Measurements from ENCODE around the gene ABL1.

Gene ABL1

DNA sequence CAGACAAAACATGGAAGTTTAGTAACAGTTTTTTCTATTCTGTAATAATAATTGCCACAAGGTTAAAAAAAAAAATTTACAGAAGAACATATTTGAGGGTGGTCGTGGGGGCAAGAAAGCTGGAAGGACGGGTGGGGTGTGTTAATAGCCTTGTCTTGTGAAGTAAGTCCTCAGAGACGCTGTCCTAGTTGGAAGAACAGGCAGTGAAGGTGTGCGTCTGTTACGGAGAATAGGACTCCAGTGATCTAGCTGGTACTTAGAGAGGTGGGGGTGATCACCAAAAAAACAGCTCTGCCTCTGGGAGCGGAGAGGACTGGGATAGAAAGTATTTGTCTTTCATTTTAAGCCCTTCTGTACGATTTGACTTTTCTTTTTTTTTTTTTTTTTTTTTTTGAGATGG lies 17.7 kb downstream of the ABL1 start:
- no peak for FAIRE-seq

DNA sequence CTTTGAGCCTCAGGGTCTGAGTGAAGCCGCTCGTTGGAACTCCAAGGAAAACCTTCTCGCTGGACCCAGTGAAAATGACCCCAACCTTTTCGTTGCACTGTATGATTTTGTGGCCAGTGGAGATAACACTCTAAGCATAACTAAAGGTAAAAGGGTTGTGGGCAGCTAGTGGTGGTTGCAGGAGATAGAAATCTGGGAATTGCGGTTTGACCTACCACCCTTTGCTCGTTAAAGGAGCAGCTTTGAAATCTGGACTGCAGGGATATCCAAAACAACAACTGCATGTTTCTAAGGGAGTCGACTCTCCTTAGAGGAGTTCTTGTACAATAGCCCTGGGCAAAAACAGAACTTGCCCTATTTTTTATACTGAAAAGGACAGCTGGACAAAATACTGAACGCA lies 19.0 kb downstream of the ABL1 start:
- FAIRE-seq: no peak

DNA sequence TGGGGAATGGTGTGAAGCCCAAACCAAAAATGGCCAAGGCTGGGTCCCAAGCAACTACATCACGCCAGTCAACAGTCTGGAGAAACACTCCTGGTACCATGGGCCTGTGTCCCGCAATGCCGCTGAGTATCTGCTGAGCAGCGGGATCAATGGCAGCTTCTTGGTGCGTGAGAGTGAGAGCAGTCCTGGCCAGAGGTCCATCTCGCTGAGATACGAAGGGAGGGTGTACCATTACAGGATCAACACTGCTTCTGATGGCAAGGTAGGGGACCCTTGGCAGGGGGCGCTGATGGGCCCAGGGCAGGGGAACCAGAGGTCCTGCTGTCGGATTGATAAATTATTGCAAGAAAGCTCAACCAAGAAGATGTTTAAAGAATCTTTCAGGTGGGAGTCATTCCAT lies 19.8 kb downstream of the ABL1 start:
- no peak for FAIRE-seq

DNA sequence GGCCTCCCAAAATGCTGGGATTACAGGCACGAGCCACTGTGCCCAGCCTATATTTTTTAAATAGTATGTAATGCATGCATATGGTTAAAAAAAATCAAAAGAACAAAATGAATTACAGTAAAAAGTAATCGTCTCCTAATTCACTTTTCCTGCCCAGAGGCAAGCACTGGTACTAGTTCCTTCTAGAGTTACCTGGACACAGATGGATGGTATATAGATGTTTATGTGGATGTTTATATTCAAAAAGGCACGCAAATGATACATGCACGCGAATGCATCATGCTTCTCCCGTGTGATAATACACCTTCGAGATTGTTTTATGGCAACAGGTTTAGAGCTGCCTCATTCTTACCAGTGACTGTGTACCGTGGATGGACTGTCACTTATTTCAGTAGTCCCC lies 21.4 kb downstream of the ABL1 start:
- no peak for FAIRE-seq

DNA sequence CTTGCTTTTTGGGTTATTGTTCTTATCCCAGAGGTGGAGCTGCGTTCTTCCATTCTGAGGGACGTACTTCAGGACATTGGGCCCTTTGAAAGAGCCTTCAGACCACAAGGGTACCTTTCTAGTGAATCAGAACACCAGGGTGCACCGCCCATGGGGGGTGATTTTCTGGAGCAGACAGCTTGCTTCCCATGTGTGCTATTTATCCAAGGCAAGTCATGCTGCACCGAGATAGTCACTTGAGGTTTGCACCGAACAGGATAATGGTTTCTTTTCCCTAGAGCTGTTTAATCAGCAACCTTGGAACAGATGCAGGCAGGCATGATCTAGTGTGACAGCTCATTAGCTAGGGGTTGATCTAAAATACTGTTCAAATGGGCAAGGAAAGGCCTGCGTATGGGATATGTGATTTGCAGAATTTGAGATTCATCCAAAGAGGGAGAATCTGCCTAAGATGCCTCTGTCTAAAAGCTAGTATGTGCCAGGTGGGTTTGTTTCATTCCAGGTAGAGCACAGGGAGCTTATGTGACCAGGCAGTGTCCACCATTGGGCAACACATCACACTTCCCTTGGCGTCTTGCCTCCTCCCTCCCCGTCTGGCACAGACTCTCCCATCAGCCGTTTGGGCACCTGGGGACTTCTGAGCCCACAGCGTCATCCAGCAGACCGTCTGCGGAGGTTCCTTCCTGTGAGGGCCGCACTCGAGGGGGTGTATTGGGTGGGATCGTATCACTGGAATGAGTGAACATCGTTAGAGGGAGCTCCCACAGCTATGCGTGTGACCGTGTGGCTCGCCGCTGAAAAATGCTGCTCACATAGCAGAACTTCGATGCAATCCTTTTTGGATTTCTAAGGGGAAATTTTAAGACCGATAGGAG lies 23.0 kb downstream of the ABL1 start:
- no peak for FAIRE-seq

DNA sequence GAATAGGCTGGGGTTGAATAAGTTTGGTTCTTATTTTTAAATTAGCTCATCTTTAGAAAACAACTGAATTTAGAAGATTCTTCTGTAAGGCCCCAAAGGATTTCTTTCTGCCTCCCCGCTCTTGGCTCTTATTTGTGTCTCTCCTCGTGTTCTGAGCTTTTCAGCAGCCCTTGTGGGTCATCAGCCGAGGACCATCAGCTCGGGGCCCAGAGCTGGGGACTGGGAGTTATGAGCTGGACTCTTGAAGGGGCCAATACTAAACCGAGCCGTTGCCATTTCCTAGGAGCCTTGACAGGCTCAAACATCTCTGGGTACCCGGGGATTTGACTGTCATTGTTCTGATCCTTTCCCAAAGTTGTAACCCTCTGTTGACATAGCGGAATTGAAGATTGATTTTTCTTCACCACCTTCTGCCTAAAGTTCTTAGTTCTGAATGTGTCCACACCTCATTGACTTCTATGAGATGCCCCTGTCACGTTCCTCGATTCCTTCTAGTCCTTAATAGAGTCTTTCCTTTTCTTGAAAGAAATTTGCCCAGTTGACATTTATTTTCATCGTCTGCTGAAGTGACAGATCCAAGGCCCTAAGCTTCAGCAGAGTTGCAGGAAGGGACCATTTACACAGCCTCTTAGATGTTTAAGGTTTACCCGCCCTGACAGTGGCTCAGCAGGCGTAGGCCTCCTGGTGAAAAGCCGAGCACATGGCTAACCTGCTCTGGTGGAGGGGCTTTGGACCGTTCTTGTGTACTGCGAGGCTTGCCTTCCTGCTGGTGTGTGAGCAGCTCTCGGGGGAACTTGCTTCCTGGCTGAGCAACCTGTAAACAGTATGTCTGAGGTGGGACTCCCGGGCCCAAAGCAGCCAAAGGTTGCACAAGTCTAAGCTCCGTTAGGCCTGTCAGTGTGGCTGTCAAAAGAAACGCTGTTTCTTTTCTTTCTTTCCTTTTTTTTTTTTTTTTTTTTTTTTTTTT lies 24.0 kb downstream of the ABL1 start:
- no peak for FAIRE-seq

DNA sequence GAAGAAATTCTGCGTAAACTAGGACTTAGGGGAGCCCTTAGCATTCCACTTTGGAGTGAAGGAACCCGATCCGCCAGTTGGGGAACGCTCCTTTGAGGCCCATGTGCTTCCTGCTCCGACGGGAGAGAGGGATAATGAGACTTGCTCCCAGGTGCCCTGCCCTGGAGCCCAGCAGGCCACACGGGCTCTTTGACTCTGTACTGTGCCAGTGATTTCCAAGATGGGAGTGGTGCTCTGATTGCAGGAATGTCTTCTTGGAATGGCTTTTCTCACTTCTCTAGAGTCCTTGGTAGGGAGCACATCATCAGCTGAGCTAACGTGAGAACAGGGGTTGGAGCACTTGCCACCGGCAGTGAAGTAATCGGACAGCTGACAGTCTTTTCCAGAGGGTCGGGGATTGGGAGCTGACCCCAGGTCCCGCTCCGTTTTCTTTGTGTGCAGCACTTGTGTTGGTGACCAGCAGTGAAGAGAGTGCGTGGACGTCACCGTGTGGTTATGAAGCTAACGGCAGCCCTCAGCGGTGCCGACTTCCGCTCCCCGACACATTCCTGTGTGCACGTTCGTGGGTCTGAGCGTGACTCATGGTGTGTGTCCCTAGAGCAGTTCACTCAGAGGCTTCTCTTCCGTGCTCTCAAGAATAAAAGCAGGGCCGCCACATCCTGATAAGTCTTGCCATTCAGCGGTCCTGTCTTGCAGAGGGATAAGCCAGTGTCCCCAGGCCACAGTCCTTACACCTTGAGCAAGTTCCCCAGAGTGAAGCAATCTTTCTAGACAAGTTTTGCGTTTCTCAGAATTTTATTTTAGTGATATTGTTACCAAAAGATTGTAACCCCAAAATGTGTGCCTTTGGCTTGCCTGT lies 25.6 kb downstream of the ABL1 start:
- FAIRE-seq: no peak

DNA sequence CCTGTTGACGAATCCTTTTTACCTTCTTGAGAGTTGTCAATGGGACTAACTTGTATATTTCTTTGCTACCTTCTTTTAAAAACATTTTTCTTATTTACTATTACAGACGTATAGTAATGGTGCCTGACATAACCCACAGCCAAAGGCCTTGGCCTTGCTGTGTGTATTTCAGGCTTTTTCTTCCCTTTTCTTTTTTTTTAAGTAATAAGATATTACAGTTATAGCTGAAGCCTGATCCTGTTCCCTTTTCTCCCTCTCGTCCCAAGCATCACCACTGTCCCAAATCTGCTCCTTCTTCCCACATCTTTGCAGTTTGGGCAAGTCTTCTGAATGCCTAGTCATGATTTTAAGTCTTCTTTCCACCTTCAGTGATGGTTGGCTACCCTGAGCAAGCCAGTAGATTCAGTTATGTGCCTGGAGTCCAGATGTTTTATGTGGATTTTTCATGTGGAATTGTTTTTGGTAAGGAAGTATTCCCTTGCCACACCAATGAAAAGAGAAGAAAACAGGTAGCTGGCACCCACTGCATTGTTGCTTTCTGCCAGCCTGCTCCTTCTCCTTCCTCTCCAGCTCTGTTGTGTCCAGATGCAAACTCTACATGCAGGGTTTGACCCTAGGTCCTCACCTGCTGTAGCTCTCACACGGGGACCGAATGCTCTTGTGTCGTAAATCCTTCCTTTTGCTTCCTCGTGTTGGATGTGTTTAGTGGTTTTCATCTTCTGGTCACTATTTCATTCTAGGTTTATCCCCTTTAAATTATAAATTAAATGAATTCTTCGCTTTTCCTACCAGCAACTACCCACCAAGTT lies 26.5 kb downstream of the ABL1 start:
- FAIRE-seq: no peak

DNA sequence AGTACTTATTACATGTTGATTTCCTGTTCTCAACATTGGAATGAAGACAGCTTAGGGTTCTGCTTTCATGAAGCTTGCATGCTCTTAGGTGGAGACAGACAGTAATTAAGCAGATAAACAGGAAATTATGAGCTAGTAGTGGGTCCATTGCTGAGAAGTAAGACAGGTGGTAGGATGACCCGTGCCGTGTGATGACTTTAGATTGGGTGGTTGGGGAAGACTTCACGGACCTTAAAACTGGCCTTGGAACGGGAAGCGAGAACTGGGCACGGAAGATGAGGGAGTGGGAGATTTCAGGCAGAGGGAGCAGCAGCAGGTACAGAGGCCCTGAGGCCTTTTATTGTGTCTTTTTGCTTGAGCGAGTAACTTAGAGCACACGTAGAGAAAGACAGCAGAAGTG lies 27.2 kb downstream of the ABL1 start:
- no peak for FAIRE-seq

DNA sequence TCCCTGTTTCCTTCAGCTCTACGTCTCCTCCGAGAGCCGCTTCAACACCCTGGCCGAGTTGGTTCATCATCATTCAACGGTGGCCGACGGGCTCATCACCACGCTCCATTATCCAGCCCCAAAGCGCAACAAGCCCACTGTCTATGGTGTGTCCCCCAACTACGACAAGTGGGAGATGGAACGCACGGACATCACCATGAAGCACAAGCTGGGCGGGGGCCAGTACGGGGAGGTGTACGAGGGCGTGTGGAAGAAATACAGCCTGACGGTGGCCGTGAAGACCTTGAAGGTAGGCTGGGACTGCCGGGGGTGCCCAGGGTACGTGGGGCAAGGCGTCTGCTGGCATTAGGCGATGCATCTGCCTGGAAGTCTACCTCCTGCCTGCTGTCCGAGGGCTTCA lies 27.7 kb downstream of the ABL1 start:
- FAIRE-seq: no peak

DNA sequence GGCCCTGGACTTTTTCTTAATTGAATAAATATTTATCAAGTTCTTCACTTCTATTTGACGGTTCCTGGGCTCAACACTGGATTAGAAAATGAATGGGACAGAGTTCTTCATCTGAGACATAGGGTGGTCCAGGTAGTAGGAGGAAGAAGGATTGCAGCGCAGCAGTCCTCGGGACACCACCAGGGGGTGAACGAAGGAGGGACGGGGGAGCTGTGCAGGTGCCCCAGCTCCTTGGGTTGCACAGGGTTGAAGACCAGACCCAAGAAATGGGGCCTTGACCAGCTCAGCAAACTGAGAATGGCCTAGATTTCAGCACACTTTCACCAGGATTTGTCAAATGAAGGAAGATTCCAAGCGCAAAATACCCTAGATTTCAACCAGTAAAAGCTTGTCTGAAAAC lies 29.5 kb downstream of the ABL1 start:
- no peak for FAIRE-seq

DNA sequence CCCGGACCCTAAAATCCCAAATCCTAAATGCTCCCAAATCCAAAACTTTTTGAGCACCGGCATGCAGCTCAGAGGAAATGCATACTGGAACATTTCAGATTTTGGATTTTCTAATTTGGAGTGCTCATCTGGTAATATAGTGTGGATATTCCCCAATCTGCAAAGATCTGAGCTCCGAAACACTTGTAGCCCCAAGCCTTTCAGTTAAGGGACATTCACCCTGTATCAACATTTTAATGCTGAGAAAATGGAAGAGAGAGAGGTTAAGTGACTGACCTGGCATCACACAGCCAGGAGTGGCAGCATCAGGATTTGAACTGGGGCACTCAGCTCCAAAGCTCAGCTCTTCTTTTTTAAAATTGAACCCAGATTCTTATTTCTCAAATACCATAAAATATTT lies 30.9 kb downstream of the ABL1 start:
- FAIRE-seq: no peak

DNA sequence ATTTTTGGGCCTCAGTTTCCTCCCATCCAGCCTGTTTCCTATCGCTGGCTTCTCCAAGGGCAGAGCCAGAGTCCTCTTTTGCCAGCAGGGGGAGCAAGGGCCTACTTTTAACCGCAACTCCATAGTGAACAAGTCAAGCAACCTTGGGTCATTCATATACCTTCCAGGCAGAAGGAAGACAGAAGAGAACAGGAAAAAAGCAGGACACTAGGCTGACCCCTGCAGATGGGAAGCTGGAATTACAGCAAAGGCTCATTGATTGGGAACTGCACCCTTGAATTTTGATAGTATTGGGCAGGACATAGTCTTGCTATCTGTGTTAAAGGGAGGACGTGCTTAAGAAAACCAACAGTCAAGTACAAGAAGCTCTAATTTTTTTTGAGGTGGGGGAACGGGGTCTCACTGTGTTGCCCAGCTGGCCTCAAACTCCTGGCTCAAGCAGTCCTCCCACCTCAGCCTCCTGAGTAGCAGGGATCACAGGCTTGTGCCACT lies 31.5 kb downstream of the ABL1 start:
- peak; percentile 90 for FAIRE-seq

DNA sequence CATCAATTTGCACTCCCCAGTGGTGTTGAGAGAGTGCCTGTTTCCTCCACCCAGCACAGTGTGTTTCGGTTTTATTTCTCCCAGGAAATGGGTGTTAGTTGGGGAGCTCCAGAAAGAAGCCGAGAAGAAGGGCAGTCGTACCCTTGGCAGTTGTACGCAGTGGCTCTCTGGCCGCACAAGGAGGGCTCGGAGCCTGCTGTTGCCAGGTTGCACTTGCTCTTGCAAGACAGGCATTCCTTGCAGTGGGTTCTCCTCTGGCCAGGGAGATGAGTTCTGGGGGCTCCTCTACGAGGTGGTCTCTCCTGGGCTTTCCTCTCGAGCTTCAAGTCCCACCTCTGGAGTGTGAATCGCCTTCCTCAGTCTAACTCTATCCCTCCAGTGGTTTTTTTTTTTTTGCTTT lies 32.5 kb downstream of the ABL1 start:
- FAIRE-seq: no peak

DNA sequence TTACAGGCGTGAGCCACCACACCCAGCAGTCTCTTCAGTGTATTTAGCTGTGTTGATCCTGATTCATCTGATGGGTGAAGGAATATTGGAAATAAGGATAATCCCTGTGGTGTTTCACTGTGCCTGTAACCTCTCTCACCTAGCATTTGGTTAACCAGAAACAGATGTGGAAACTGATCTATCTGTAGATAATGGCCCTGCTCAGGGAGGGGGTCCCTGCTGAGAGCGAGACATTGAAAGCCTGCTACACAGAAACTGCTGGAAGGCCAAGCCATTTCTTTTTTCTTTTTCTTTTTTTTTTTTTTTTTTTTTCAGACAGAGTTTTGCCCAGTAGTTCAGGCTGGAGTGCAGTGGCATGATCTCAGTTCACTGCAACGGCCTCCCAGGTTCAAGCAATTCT lies 33.2 kb downstream of the ABL1 start:
- no peak for FAIRE-seq

DNA sequence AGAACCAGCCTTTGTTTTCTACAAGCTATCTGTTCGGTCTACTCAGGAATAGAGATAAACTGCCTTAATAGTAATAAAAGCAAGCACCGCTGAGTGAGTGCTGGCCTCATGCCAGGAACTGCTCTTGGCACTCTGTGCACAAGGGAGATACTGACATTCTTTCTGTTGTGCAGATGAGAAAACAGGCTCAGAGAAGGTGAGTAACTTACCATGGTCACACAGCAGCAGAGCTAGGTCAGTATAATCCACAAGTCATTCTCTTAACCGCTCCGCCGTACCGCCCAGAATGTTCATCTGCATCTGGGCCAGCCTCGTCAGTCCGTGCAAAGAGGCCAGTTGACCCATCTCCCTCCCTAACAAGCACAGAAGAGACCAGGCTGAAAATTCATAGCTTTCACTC lies 34.2 kb downstream of the ABL1 start:
- FAIRE-seq: no peak

DNA sequence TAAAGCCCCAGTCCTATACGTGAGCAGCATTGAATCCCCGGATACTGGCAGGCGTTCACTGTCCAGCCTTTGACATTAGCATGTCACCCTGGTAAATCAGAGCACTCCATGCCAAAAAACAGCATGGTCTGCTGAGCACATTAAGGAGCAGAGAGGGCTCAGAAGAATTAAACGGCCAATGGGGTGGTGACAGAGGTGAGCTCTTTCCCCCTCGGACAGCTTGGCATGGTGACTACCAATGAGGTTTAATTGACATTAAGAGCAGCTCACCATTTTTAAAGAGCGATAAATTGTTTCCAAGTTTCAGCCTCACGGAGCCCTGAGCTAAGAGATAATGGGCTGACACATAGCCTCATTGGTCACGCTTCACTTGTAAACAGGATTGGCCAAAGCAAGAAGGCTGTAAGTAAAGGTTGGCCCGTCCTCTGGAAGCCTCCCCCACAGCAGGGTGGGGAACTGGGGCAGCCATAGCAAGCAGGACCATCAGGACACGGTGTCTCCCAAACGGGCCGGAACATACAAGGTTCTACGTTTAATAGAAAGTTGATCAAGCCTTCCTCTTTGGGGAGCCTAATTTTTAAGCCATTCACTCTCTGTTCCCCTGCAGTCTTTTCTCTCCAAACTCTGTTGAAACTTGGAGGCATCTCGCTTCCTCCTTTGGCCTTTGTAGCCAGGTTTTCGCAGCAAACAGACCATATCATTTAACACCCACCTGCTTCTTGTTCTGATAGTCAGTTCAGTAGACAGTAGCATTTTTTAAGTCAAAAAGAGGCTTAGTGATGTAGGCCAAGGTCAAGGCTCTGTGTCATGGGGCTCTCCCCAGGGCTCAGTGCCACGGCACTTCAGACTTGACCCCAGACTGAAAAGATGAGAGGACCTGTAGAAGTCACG lies 35.7 kb downstream of the ABL1 start:
- FAIRE-seq: no peak

DNA sequence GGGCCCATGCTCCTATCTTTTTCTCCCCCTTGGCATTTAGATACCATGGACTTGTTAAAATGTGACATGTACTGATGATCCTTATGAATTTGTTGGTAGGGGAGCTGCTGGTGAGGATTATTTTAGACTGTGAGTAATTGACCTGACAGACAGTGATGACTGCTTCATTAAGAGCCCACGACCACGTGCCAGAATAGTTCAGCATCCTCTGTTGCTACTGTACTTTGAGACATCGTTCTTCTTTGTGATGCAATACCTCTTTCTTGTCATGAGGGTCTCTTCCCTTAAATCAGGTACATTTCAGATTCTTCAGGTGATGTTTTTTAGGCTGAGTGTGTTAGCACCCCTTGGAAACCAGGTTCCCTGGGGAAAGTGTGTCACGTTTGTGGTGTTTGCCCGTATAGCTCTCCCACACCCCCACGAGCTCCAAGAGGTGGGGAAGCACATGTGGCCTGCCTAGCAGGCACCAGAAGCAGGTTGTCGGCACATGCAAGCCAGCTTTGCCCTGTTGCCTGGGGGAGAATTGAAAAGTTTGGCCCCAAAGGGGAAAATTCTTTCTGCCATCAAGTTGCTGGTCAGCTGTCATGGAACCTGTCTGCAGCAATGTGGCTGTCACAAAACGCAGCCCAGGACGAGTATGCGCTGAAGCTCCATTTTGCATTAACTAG lies 36.5 kb downstream of the ABL1 start:
- no peak for FAIRE-seq

DNA sequence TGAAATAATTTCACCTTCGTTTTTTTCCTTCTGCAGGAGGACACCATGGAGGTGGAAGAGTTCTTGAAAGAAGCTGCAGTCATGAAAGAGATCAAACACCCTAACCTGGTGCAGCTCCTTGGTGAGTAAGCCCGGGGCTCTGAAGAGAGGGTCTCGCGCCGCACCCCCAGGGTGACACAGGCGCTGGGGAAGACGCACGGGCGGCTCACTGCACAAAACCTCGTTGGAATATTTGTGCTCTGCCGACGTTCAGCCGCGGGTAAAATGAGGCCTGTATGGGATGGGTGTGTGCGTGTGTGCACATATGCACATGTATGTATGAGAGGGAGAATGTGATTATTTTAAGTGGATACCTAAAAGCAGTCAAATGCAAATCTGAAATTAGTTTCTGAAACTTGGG lies 37.0 kb downstream of the ABL1 start:
- FAIRE-seq: no peak

DNA sequence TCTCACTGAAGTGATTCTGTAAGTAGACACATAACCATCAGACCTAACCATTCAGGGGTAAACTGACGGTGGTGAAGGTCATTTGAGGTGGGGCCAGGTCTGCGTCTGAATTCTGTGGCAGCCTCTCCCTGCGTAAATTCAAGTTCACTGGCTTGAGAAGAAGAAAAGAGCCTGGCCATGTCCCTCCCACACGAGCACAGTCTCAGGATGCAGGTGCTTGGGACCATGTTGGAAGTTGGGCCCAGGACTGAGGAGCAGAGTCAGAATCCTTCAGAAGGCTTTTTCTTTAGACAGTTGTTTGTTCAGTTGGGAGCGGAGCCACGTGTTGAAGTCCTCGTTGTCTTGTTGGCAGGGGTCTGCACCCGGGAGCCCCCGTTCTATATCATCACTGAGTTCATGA lies 37.5 kb downstream of the ABL1 start:
- FAIRE-seq: no peak
